Ishikawa (cell line): ENCODE measurements around the gene ZRANB1.

Source experiments
- CEBPB ChIP-seq: IDR thresholded peaks from 2 replicates; pipeline ENCODE4 v1.6.1; 2012
- CREB1 ChIP-seq: IDR thresholded peaks from 2 replicates; pipeline ENCODE4 v1.6.1; 2012; ENCODE audit warnings: low read depth
- EGR1 ChIP-seq: IDR thresholded peaks from 2 replicates; pipeline ENCODE4 v1.6.1; 2012
- EP300 ChIP-seq: IDR thresholded peaks from 2 replicates; pipeline ENCODE4 v1.6.1; 2012; ENCODE audit warnings: borderline replicate concordance
- NFIC ChIP-seq: IDR thresholded peaks from 2 replicates; pipeline ENCODE4 v1.6.1; 2012
- RAD21 ChIP-seq: IDR thresholded peaks from 2 replicates; pipeline ENCODE4 v1.6.1; 2012; ENCODE audit warnings: low read depth
- REST ChIP-seq: IDR thresholded peaks from 2 replicates; pipeline ENCODE4 v1.6.1; 2012; ENCODE audit warnings: low read depth, mild to moderate bottlenecking
- TAF1 ChIP-seq: IDR thresholded peaks from 2 replicates; pipeline ENCODE4 v1.6.1; 2012; ENCODE audit warnings: low read depth, mild to moderate bottlenecking
- TCF12 ChIP-seq: IDR thresholded peaks from 2 replicates; pipeline ENCODE4 v1.6.1; 2012; ENCODE audit warnings: low read depth
- ZBTB7A ChIP-seq: IDR thresholded peaks from 2 replicates; pipeline ENCODE4 v1.6.1; 2012; ENCODE audit warnings: low read depth

GRCh38 chr10:124975977-124976514 lies 34.1 kb downstream of the ZRANB1 start:
- no peak for TF ChIP-seq EP300
- no peak for TF ChIP-seq NFIC
- no peak for TF ChIP-seq TAF1
- TF ChIP-seq REST: no peak
- no peak for TF ChIP-seq RAD21
- TF ChIP-seq EGR1: no peak
- TF ChIP-seq CEBPB: no peak
- TF ChIP-seq TCF12: no peak
- TF ChIP-seq ZBTB7A: no peak
- TF ChIP-seq CREB1: no peak
